Neural cell (in vitro differentiated cells): Measurements from ENCODE around the gene CGNL1. TPM values are rescaled to one million over a fixed set of nuclear protein-coding genes. Genes with fewer than 3 reads are reported as not detected.

Experiments
- H2AFZ ChIP-seq: fragments of 200-600, 300-800 bp; sonication (generic), shearing (Covaris generic); 2 replicates; pipeline ENCODE4 v1.6.0; 2014; ENCODE audit warnings: low read depth, mild to moderate bottlenecking, antibody characterized with exemption, low read length, moderate library complexity
- H3F3A ChIP-seq: fragments of 200-600 bp; shearing (Covaris generic); 2 replicates; pipeline ENCODE4 v1.6.1; 2016; ENCODE audit warnings: mild to moderate bottlenecking, moderate library complexity, mixed read lengths, antibody characterized with exemption, low read length; ENCODE audit not compliant: insufficient read depth, poor library complexity, severe bottlenecking
- H3K27ac ChIP-seq: fragments of 200-600, 300-800 bp; sonication (generic), shearing (Covaris generic); 2 replicates; pipeline ENCODE4 v1.5.1; 2014; ENCODE audit warnings: mild to moderate bottlenecking, low read length, moderate library complexity
- H3K27me3 ChIP-seq: fragments of 300-800, 200-600 bp; sonication (generic), shearing (Covaris generic); 2 replicates; pipeline ENCODE4 v1.6.0; 2014; ENCODE audit warnings: mild to moderate bottlenecking, low read depth, low read length, moderate library complexity; ENCODE audit not compliant: insufficient read depth
- H3K36me3 ChIP-seq: fragments of 300-800, 200-600 bp; sonication (generic), shearing (Covaris generic); 2 replicates; pipeline ENCODE4 v1.5.1; 2014; ENCODE audit warnings: mild to moderate bottlenecking, antibody characterized with exemption, low read length, moderate library complexity; ENCODE audit not compliant: insufficient read depth
- H3K4me2 ChIP-seq: fragments of 300-800, 200-600 bp; sonication (generic), shearing (Covaris generic); 2 replicates; pipeline ENCODE4 v1.6.0; 2014; ENCODE audit warnings: mild to moderate bottlenecking, low read length
- H3K4me3 ChIP-seq: fragments of 300-800, 200-600 bp; sonication (generic), shearing (Covaris generic); 2 replicates; pipeline ENCODE4 v1.5.1; 2014; ENCODE audit warnings: mild to moderate bottlenecking, low read length, moderate library complexity
- H3K79me2 ChIP-seq: fragments of 200-600 bp; shearing (Covaris generic); replicated peaks from 2 replicates; pipeline ENCODE4 v1.6.0; 2014; ENCODE audit warnings: mild to moderate bottlenecking, low read length, moderate library complexity; ENCODE audit not compliant: insufficient read depth
- H3K9ac ChIP-seq: fragments of 300-800, 200-600 bp; sonication (generic), shearing (Covaris generic); 2 replicates; pipeline ENCODE4 v1.6.1; 2016; ENCODE audit warnings: mild to moderate bottlenecking, low read length, mixed read lengths
- H3K9me2 ChIP-seq: fragments of 200-600 bp; shearing (Covaris generic); 2 replicates; pipeline ENCODE4 v1.6.1; 2016; ENCODE audit warnings: mild to moderate bottlenecking, low read length, mixed read lengths; ENCODE audit not compliant: insufficient read depth
- H3K9me3 ChIP-seq: fragments of 200-600, 300-800 bp; sonication (generic), shearing (Covaris generic); 2 replicates; pipeline ENCODE4 v1.6.1; 2016; ENCODE audit warnings: mild to moderate bottlenecking, mixed run types, low read length, moderate library complexity, mixed read lengths
- H4K20me1 ChIP-seq: fragments of 200-600 bp; shearing (Covaris generic); 2 replicates; pipeline ENCODE4 v1.6.1; 2016; ENCODE audit warnings: mild to moderate bottlenecking, mixed run types; ENCODE audit not compliant: insufficient read depth
- EP300 ChIP-seq: fragments of 450-650 bp; conservative IDR thresholded peaks from 2 replicates; pipeline ENCODE4 v1.6.1; 2014; ENCODE audit warnings: antibody characterized with exemption, mild to moderate bottlenecking, moderate library complexity; ENCODE audit not compliant: poor library complexity, severe bottlenecking
- EZH2 ChIP-seq: fragments of 200-600, 300-800 bp; shearing (Covaris generic), sonication (generic); IDR thresholded peaks from 2 replicates; pipeline ENCODE4 v1.6.1; 2014; ENCODE audit warnings: antibody characterized with exemption, low read length, borderline replicate concordance, mild to moderate bottlenecking; ENCODE audit not compliant: insufficient read depth, poor library complexity, severe bottlenecking
- MXI1 ChIP-seq: fragments of 450-650 bp; conservative IDR thresholded peaks from 2 replicates; pipeline ENCODE4 v1.6.1; 2014; ENCODE audit warnings: antibody characterized with exemption, mild to moderate bottlenecking; ENCODE audit not compliant: poor library complexity, severe bottlenecking
- POLR2AphosphoS5 ChIP-seq: IDR thresholded peaks from 2 replicates; pipeline ENCODE4 v1.6.1; 2012
- RAD21 ChIP-seq: fragments of 450-650 bp; conservative IDR thresholded peaks from 2 replicates; pipeline ENCODE4 v1.6.1; 2014; ENCODE audit warnings: antibody characterized with exemption, mild to moderate bottlenecking, moderate library complexity
- SMC3 ChIP-seq: fragments of 450-650 bp; conservative IDR thresholded peaks from 2 replicates; pipeline ENCODE4 v1.6.1; 2014; ENCODE audit warnings: antibody characterized with exemption, mild to moderate bottlenecking, moderate library complexity; ENCODE audit not compliant: poor library complexity
- TAF1 ChIP-seq: IDR thresholded peaks from 2 replicates; pipeline ENCODE4 v1.6.1; 2012; ENCODE audit warnings: low read depth
- polyA plus RNA-seq: library from polyadenylated mRNA; depleted of rRNA; stranded (reverse); fragments of >200 nt; gene quantifications from 2 replicates; pipeline ENCODE4 v1.2.3, GENCODE V29; 2014
- TF ChIP-seq, protein P1 (sequence below): IDR thresholded peaks from 2 replicates; pipeline ENCODE4 v1.6.1; 2012; ENCODE audit warnings: borderline replicate concordance
- TF ChIP-seq, protein P2 (sequence below): fragments of 450-650 bp; IDR thresholded peaks from 2 replicates; pipeline ENCODE4 v1.5.1; 2014; ENCODE audit warnings: antibody characterized with exemption, mild to moderate bottlenecking, moderate library complexity; ENCODE audit not compliant: poor library complexity, severe bottlenecking

Gene CGNL1
- polyA plus RNA-seq, 1 donor from 2014 or later: 0.26 TPM

DNA sequence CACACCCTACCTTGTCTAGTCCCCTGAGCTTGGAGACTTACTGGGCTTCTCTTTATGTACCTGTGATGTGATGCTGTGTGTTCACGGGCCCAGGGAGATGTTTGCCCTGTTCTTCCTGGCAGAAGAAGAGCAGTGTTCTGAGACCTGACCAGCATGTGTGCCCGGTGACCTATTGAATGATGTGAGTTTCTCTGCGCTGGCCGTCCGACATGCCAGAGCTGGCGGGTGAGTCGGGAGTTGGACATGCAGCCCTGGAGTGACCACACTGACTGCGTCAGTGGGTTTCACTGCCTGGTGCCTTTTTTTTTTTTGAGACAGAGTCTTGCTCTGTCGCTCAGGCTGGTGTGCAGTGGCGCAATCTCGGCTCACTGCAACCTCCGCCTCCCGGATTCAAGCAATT lies 42.3 kb downstream of the CGNL1 start:
- no peak overlapping the region for H2AFZ ChIP-seq
- H3K79me2 ChIP-seq: no peaks in the 10 kb centered on the region
- no peaks in the 10 kb centered on the region for H3F3A ChIP-seq
- H3K36me3 ChIP-seq: no peaks in the 10 kb centered on the region
- H3K4me2 ChIP-seq: no peak overlapping the region
- no peak overlapping the region for H3K9ac ChIP-seq
- no peaks in the 10 kb centered on the region for H3K27me3 ChIP-seq
- H3K4me3 ChIP-seq: no peak overlapping the region
- TF ChIP-seq MXI1: no peak
- H4K20me1 ChIP-seq: no peaks in the 10 kb centered on the region
- H3K9me3 ChIP-seq: no peaks in the 10 kb centered on the region
- no peak overlapping the region for H3K27ac ChIP-seq
- no peaks in the 10 kb centered on the region for H3K9me2 ChIP-seq

DNA sequence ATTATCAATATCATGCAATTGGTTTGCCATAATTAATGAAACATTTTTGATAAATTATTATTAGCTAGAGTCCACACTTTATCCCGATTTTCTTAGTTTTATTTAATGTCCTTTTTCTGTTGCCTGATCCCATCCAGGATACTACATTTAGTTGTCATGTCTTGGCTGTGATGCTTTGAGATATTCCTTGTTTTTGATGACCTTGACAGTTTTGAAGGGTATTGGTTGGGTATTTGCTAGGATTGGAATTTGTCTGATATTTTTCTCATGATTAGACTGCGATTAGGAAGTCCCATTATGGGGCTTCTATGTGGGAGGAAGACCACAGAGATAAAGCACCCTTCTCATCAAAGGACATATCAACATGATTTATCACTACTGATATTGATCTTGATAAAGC lies 43.0 kb downstream of the CGNL1 start:
- H2AFZ ChIP-seq: no peak overlapping the region
- no peaks in the 10 kb centered on the region for H3K9me2 ChIP-seq
- no peaks in the 10 kb centered on the region for H3K79me2 ChIP-seq
- H3K9ac ChIP-seq: no peak overlapping the region
- H3K36me3 ChIP-seq: no peaks in the 10 kb centered on the region
- no peak overlapping the region for H3K4me2 ChIP-seq
- no peaks in the 10 kb centered on the region for H4K20me1 ChIP-seq
- H3K27me3 ChIP-seq: no peaks in the 10 kb centered on the region
- H3F3A ChIP-seq: no peaks in the 10 kb centered on the region
- no peak overlapping the region for H3K27ac ChIP-seq
- TF ChIP-seq MXI1: no peak
- no peak for TF ChIP-seq EZH2
- no peak for TF ChIP-seq POLR2AphosphoS5
- TF ChIP-seq RAD21: no peak
- TF ChIP-seq, protein P1, sequence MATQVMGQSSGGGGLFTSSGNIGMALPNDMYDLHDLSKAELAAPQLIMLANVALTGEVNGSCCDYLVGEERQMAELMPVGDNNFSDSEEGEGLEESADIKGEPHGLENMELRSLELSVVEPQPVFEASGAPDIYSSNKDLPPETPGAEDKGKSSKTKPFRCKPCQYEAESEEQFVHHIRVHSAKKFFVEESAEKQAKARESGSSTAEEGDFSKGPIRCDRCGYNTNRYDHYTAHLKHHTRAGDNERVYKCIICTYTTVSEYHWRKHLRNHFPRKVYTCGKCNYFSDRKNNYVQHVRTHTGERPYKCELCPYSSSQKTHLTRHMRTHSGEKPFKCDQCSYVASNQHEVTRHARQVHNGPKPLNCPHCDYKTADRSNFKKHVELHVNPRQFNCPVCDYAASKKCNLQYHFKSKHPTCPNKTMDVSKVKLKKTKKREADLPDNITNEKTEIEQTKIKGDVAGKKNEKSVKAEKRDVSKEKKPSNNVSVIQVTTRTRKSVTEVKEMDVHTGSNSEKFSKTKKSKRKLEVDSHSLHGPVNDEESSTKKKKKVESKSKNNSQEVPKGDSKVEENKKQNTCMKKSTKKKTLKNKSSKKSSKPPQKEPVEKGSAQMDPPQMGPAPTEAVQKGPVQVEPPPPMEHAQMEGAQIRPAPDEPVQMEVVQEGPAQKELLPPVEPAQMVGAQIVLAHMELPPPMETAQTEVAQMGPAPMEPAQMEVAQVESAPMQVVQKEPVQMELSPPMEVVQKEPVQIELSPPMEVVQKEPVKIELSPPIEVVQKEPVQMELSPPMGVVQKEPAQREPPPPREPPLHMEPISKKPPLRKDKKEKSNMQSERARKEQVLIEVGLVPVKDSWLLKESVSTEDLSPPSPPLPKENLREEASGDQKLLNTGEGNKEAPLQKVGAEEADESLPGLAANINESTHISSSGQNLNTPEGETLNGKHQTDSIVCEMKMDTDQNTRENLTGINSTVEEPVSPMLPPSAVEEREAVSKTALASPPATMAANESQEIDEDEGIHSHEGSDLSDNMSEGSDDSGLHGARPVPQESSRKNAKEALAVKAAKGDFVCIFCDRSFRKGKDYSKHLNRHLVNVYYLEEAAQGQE: no peak
- no peak for TF ChIP-seq SMC3
- TF ChIP-seq EP300: no peak
- TF ChIP-seq, protein P2, sequence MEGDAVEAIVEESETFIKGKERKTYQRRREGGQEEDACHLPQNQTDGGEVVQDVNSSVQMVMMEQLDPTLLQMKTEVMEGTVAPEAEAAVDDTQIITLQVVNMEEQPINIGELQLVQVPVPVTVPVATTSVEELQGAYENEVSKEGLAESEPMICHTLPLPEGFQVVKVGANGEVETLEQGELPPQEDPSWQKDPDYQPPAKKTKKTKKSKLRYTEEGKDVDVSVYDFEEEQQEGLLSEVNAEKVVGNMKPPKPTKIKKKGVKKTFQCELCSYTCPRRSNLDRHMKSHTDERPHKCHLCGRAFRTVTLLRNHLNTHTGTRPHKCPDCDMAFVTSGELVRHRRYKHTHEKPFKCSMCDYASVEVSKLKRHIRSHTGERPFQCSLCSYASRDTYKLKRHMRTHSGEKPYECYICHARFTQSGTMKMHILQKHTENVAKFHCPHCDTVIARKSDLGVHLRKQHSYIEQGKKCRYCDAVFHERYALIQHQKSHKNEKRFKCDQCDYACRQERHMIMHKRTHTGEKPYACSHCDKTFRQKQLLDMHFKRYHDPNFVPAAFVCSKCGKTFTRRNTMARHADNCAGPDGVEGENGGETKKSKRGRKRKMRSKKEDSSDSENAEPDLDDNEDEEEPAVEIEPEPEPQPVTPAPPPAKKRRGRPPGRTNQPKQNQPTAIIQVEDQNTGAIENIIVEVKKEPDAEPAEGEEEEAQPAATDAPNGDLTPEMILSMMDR: no peak
- no peak for TF ChIP-seq TAF1
- H3K4me3 ChIP-seq: no peak overlapping the region
- no peaks in the 10 kb centered on the region for H3K9me3 ChIP-seq

DNA sequence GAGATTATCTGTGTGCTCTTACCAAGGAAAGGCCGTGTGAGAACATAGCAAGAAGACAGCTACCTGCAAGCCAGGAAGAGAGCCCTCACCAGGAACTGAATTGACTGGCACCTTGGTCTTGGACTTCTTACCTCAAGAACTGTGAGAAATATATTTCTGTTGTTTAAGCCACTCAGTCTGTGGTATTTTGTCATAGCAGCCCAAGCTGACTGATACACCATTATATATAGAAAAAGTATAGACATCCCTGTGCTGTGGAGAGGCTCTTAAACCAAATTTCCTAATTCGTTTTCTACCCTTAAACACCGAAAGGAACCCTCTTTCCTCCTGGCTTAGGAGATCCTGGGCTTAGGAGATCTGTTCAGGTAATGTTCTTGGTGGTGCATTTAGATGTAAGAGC lies 44.8 kb downstream of the CGNL1 start:
- Histone ChIP-seq H3K27me3 (no peaks in the 10 kb centered on the region), H3K9me2 (no peaks in the 10 kb centered on the region), H3K4me3 (no peak overlapping the region), H2AFZ (no peak overlapping the region), H3K27ac (no peak overlapping the region), H4K20me1 (no peaks in the 10 kb centered on the region), H3K4me2 (no peak overlapping the region), H3K36me3 (no peaks in the 10 kb centered on the region), H3K79me2 (no peaks in the 10 kb centered on the region), H3F3A (no peaks in the 10 kb centered on the region), H3K9ac (no peak overlapping the region), H3K9me3 (no peaks in the 10 kb centered on the region)
- TF ChIP-seq RAD21 (no peak), SMC3 (no peak)
- TF ChIP-seq, protein P1: no peak
